Peyer's patch (tissue), 4 donors: Measurements from ENCODE around the gene ZBTB16.

Source experiments
- CTCF ChIP-seq, 6 experiments: fragments of 450-650 bp in 4 of 6; fragments of 200-600 bp in 2 of 6; sonication (generic) in 1 of 6; IDR thresholded peaks; one replicate each; pipeline ENCODE4 v1.5.1; 2017 to 2019; ENCODE audit warnings: antibody characterized with exemption in 6 of 6, mild to moderate bottlenecking in 3 of 6, moderate library complexity in 1 of 6
- POLR2A ChIP-seq, 2 donors: fragments of 450-650 bp; IDR thresholded peaks; one replicate each; pipeline ENCODE4 v1.5.1; 2017; ENCODE audit warnings: antibody characterized with exemption in 2 of 2, mild to moderate bottlenecking in 2 of 2, moderate library complexity in 2 of 2

- TF ChIP-seq CTCF (IDR thresholded peaks at IDR 0.05) (no peak), POLR2A (IDR thresholded peaks at IDR 0.05) (no peak)
Observed at GRCh38 chr11:114159320-114159719, 99.8 kb downstream of the ZBTB16 start.
